Middle frontal gyrus (tissue), 1 donor: ENCODE measurements around the gene PALS1.
"Not testable (repeated sequence)": the region's sequence is repeated elsewhere in the genome, so short reads cannot be mapped to it uniquely, and the experiment has no call there.

Source experiments
- DNase-seq: peaks from one replicate; pipeline ENCODE4 v3.0.0-alpha.2; 2015; ENCODE audit warnings: low spot score; ENCODE audit errors: extremely low spot score

PALS1 gene

GRCh38 chr14:67257906-67258305 lies 16.7 kb downstream of the PALS1 start:
- no peak for DNase-seq

- no peak for DNase-seq
Measured at GRCh38 chr14:67260965-67261364, 19.7 kb downstream of the PALS1 start.

GRCh38 chr14:67263499-67264149 lies 22.4 kb downstream of the PALS1 start:
- DNase-seq: no peak

- DNase-seq: no peak
Measured at GRCh38 chr14:67265131-67265530, 23.9 kb downstream of the PALS1 start.

GRCh38 chr14:67267576-67268328 lies 26.5 kb downstream of the PALS1 start:
- no peak for DNase-seq

GRCh38 chr14:67268426-67269150 lies 27.4 kb downstream of the PALS1 start:
- DNase-seq: no peak

GRCh38 chr14:67269298-67270060 lies 28.2 kb downstream of the PALS1 start:
- no peak for DNase-seq

GRCh38 chr14:67270145-67270753 lies 29.0 kb downstream of the PALS1 start:
- DNase-seq: no peak

GRCh38 chr14:67270933-67271332 lies 29.7 kb downstream of the PALS1 start:
- DNase-seq: no peak

- not testable (repeated sequence) for DNase-seq
Measured at GRCh38 chr14:67273281-67273680, 32.0 kb downstream of the PALS1 start.

GRCh38 chr14:67276131-67276530 lies 34.9 kb downstream of the PALS1 start:
- DNase-seq: no peak

- no peak for DNase-seq
Measured at GRCh38 chr14:67280506-67280905, 39.3 kb downstream of the PALS1 start.

- DNase-seq: peak; percentile 32
Measured at GRCh38 chr14:67285876-67286452, 44.7 kb downstream of the PALS1 start.
